ENCODE results near the gene CREB3L4. TPM values are rescaled to one million over a fixed set of nuclear protein-coding genes. Genes with fewer than 3 reads are reported as not detected.
A peak's percentile ranks its signal among the peaks of the same experiment; 100 is the strongest.

CREB3L4 gene
- total RNA-seq, 1 experiment from 2014 or later, result 14.7 TPM

- TF ChIP-seq CTCF (IDR thresholded peaks at IDR 0.05; ENCODE audit: unreplicated experiment), result no peak
- intact Hi-C loops (cut with micrococcal nuclease), result loop anchor here (5.0 kb wide), 1 partner anchor 42 kb away; the partner anchor contains the start of gene RAB13
- Mint-ChIP-seq H3K27me3 (ENCODE audit: insufficient read depth, unreplicated experiment) (no peaks in the 10 kb centered on the region), H3K4me3 (ENCODE audit: unreplicated experiment) (peak overlapping the region; percentile 90), H3K36me3 (ENCODE audit: insufficient read depth, unreplicated experiment) (peaks cover 44% of the 10 kb centered on the region), H3K27ac (ENCODE audit: low read depth, unreplicated experiment) (peak overlapping the region; percentile 88), H3K4me1 (ENCODE audit: insufficient read depth, unreplicated experiment) (peaks cover 21% of the 10 kb centered on the region), H3K9me3 (ENCODE audit: unreplicated experiment) (no peaks in the 10 kb centered on the region)
- CTCF ChIA-PET, result interaction anchor here (0.5 to 5.6 kb wide), 24 partner anchors 13 to 593 kb away, joined by 3 to 60 read pairs (median 4); partner anchors contain the start of genes CREB3L4, CRTC2, GATAD2B and JTB
- POLR2A ChIA-PET, result interaction anchor here (0.6 to 16.7 kb wide), 18 partner anchors 10 to 302 kb away, joined by 3 to 430 read pairs (median 4); partner anchors contain the start of genes CREB3L4, CRTC2, GATAD2B and JTB
- BruUV-seq (replicated peaks), result no TSS peak
- DNase-seq (ENCODE audit: unreplicated experiment), result peak; percentile 45
Measured at GRCh38 chr1:153945131-153945794, 22.4 kb upstream of the CREB3L4 start.

GRCh38 chr1:153945795-153946621, 21.7 kb upstream of the CREB3L4 start:
- ChIA-PET CTCF (interaction anchor here (0.5 to 5.6 kb wide), 34 partner anchors 12 to 593 kb away, joined by 3 to 60 read pairs (median 5); partner anchors contain the start of genes CREB3L4, CRTC2, GATAD2B and JTB), POLR2A (interaction anchor here (0.6 to 16.7 kb wide), 24 partner anchors 11 to 275 kb away, joined by 3 to 430 read pairs (median 5); partner anchors contain the start of genes CREB3L4, CRTC2, GATAD2B and INTS3)
- Mint-ChIP-seq H3K9me3 (ENCODE audit: unreplicated experiment) (no peaks in the 10 kb centered on the region), H3K27me3 (ENCODE audit: insufficient read depth, unreplicated experiment) (no peaks in the 10 kb centered on the region), H3K27ac (ENCODE audit: low read depth, unreplicated experiment) (peak overlapping the region; percentile 88), H3K36me3 (ENCODE audit: insufficient read depth, unreplicated experiment) (peaks cover 45% of the 10 kb centered on the region), H3K4me1 (ENCODE audit: insufficient read depth, unreplicated experiment) (peaks cover 21% of the 10 kb centered on the region), H3K4me3 (ENCODE audit: unreplicated experiment) (peak overlapping the region; percentile 90)
- no peak for TF ChIP-seq CTCF (IDR thresholded peaks at IDR 0.05; ENCODE audit: unreplicated experiment)
- BruUV-seq (replicated peaks), result no TSS peak
- intact Hi-C loops (cut with micrococcal nuclease), result loop anchor here (1.0 to 5.0 kb wide), 4 partner anchors 23 to 149 kb away; partner anchors contain the start of gene RAB13
- DNase-seq (ENCODE audit: unreplicated experiment), result peak; percentile 71

DNA sequence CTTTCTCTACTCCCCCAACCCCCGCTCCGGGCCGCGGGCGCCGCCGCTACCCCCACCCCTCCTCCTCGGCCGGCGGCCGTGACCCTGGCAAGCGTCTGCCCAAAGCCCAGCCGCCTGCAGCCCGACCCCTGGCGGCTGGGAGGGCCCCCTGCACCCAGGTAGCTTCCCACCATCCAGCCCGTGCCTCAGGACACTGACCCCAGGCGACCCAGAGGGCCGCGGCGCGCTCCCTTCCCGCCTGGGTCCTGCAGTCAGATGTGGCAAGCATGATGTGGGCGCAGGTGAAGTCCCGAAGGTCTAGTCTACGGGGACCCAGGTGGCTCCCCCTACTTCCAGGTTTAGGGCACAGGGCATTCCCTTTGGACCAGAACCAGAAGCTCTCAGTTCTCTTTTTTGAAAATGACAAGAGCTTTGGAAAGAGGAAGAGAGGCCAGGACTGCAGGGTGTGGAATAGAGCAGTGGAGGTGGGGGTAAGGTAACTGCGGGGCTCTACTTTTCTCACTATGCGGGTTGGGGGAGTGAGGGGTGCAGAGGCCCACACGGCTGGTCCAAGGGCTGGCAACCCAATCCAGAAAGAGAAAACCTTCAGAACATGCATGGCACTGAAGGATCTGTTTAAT, 21.0 kb upstream of the CREB3L4 start, which contains the start of gene DENND4B:
DENND4B (minus strand) TSS at position 97 of the 620 bp plus-strand sequence. CDS start 2,344 bp downstream, outside the sequence.
- BruUV-seq (replicated peaks), result no TSS peak
- Mint-ChIP-seq H3K4me1 (ENCODE audit: insufficient read depth, unreplicated experiment) (peaks cover 21% of the 10 kb centered on the region), H3K4me3 (ENCODE audit: unreplicated experiment) (peak within 1 kb of the TSS; percentile 90), H3K36me3 (ENCODE audit: insufficient read depth, unreplicated experiment) (peaks cover 44% of the 10 kb centered on the region), H3K9me3 (ENCODE audit: unreplicated experiment) (no peaks in the 10 kb centered on the region), H3K27me3 (ENCODE audit: insufficient read depth, unreplicated experiment) (no peaks in the 10 kb centered on the region), H3K27ac (ENCODE audit: low read depth, unreplicated experiment) (peak within 1 kb of the TSS; percentile 88)
- ChIA-PET CTCF (interaction anchor here (0.6 to 5.6 kb wide), 39 partner anchors 12 to 380 kb away, joined by 3 to 60 read pairs (median 5); partner anchors contain the start of genes CREB3L4, CRTC2, GATAD2B and JTB), POLR2A (interaction anchor here (0.5 to 16.7 kb wide), 22 partner anchors 11 to 275 kb away, joined by 3 to 430 read pairs (median 6); partner anchors contain the start of genes CREB3L4, CRTC2, GATAD2B and INTS3)
- peak; percentile 88 for DNase-seq (ENCODE audit: unreplicated experiment)
- intact Hi-C loops (cut with micrococcal nuclease), result loop anchor here (1.0 to 5.0 kb wide), 4 partner anchors 23 to 149 kb away; partner anchors contain the start of gene RAB13
- TF ChIP-seq CTCF (IDR thresholded peaks at IDR 0.05; ENCODE audit: unreplicated experiment), result peak; percentile 98
